ENCODE results near the gene GDI1. TPM values are rescaled to one million over a fixed set of nuclear protein-coding genes. Genes with fewer than 3 reads are reported as not detected.

Gene GDI1
- total and polyA plus RNA-seq, 9 of the 15 experiments (the other 6 are each of a cell fraction or from before 2014, with no cell fraction given) = 0.97 to 82.6 (median 37.5) TPM

GRCh38 chrX:154419688-154420401 lies 17.1 kb upstream of the GDI1 start:
- no TSS peak for BruUV-seq (replicated peaks)
- H3K4me1 ChIP-seq (replicated peaks in 1 of 2; ENCODE audit: control insufficient read depth in 2 of 2, insufficient read depth in 2 of 2, low read length in 2 of 2) = peaks cover 0 to 20% of the 10 kb centered on the region in 2 experiments; a peak in 2 of 5 replicates
- no peaks in the 10 kb centered on the region for H3K79me2 ChIP-seq (ENCODE audit: control insufficient read depth, insufficient read depth, low read length)
- intact Hi-C loops (cut with micrococcal nuclease) = no loop called here
- no peak overlapping the region for H3K27ac ChIP-seq (ENCODE audit: extremely low read depth, low read depth, low read length)
- in situ Hi-C loops (cut with MboI) = no loop called here
- peak; percentile 37; the same call in 2 of the 3 replicates for ATAC-seq
- H4K20me1 ChIP-seq (replicated peaks; ENCODE audit: control insufficient read depth, insufficient read depth, low read length) = no peaks in the 10 kb centered on the region
- H3K9me1 ChIP-seq (ENCODE audit: control insufficient read depth, insufficient read depth, low read length) = no peaks in the 10 kb centered on the region
- H3K9me3 ChIP-seq (replicated peaks; ENCODE audit: control insufficient read depth, insufficient read depth, low read depth, low read length) = no peaks in the 10 kb centered on the region
- ChIA-PET POLR2A (interaction anchor here (0.6 to 3.2 kb wide), 5 partner anchors 10 to 94 kb away, joined by 4 to 11 read pairs (median 6); partner anchors contain the start of gene RPL10), CTCF (ENCODE audit: low intra/inter-chr PET ratio) (no interaction called here)
- no peak for FAIRE-seq
- H3K36me3 ChIP-seq (ENCODE audit: control insufficient read depth, insufficient read depth, low read length) = no peaks in the 10 kb centered on the region
- WGBS (ENCODE audit: insufficient coverage, low coverage, missing lambda C conversion rate) = 70% methylated on average over 7 of the region's 19 CpGs
- H3K4me2 ChIP-seq (ENCODE audit: insufficient read depth, low read length) = no peak overlapping the region
- H3K4me3 ChIP-seq = no peak overlapping the region
- H2AFZ ChIP-seq (ENCODE audit: low read depth, low read length) = no peak overlapping the region
- DNase-seq (ENCODE audit: extremely low read depth in 1 of 4, low spot score in 3 of 4) = no peak
- peak; percentile 14 for TF ChIP-seq POLR2G (IDR thresholded peaks at IDR 0.05; ENCODE audit: low read depth, low read length)
- TF ChIP-seq MECOM (CRISPR knock-in tag; IDR thresholded peaks at IDR 0.05) = no peak
- peak overlapping the region in 1 of 2 experiments; percentile 74; a peak in 2 of 4 replicates for H3K9ac ChIP-seq (ENCODE audit: insufficient read depth in 1 of 2, low read depth in 2 of 2, low read length in 2 of 2)
- no peaks in the 10 kb centered on the region for H3K27me3 ChIP-seq (ENCODE audit: control insufficient read depth in 2 of 2, insufficient read depth in 2 of 2, low read length in 2 of 2)

GRCh38 chrX:154420402-154420756 lies 16.6 kb upstream of the GDI1 start:
- H3K36me3 ChIP-seq (ENCODE audit: control insufficient read depth, insufficient read depth, low read length) = no peaks in the 10 kb centered on the region
- H3K27ac ChIP-seq (ENCODE audit: extremely low read depth, low read depth, low read length) = no peak overlapping the region
- no peaks in the 10 kb centered on the region for H3K9me3 ChIP-seq (replicated peaks; ENCODE audit: control insufficient read depth, insufficient read depth, low read depth, low read length)
- no TSS peak for BruUV-seq (replicated peaks)
- peaks cover 0 to 20% of the 10 kb centered on the region in 2 experiments; a peak in 2 of 5 replicates for H3K4me1 ChIP-seq (replicated peaks in 1 of 2; ENCODE audit: control insufficient read depth in 2 of 2, insufficient read depth in 2 of 2, low read length in 2 of 2)
- no peak overlapping the region for H3K4me3 ChIP-seq
- CTCF ChIA-PET (ENCODE audit: low intra/inter-chr PET ratio) = no interaction called here
- no peak overlapping the region for H2AFZ ChIP-seq (ENCODE audit: low read depth, low read length)
- H3K9ac ChIP-seq (ENCODE audit: insufficient read depth in 1 of 2, low read depth in 2 of 2, low read length in 2 of 2) = peak overlapping the region in 1 of 2 experiments; percentile 74; a peak in 2 of 4 replicates
- FAIRE-seq (no peak), DNase-seq (ENCODE audit: extremely low read depth in 1 of 4, low spot score in 3 of 4) (no peak), ATAC-seq (no peak)
- H3K27me3 ChIP-seq (ENCODE audit: control insufficient read depth in 2 of 2, insufficient read depth in 2 of 2, low read length in 2 of 2) = no peaks in the 10 kb centered on the region
- H4K20me1 ChIP-seq (replicated peaks; ENCODE audit: control insufficient read depth, insufficient read depth, low read length) = no peaks in the 10 kb centered on the region
- H3K9me1 ChIP-seq (ENCODE audit: control insufficient read depth, insufficient read depth, low read length) = no peaks in the 10 kb centered on the region
- in situ Hi-C loops (cut with MboI) = no loop called here
- intact Hi-C loops (cut with micrococcal nuclease) = no loop called here
- H3K79me2 ChIP-seq (ENCODE audit: control insufficient read depth, insufficient read depth, low read length) = no peaks in the 10 kb centered on the region
- POLR2A ChIA-PET = interaction anchor here (0.6 to 2.5 kb wide), 5 partner anchors 9 to 94 kb away, joined by 3 to 10 read pairs (median 6); no protein-coding TSS in a partner anchor
- WGBS (ENCODE audit: insufficient coverage, low coverage, missing lambda C conversion rate) = 94% methylated on average over 2 of the region's 10 CpGs
- H3K4me2 ChIP-seq (ENCODE audit: insufficient read depth, low read length) = no peak overlapping the region
- TF ChIP-seq SMAD2 (IDR thresholded peaks at IDR 0.05; ENCODE audit: low read depth, low read length) (no peak), NCOA1 (IDR thresholded peaks at IDR 0.05; ENCODE audit: low read depth) (no peak), EHMT2 (IDR thresholded peaks at IDR 0.05) (no peak), ZNF780A (CRISPR knock-in tag; IDR thresholded peaks at IDR 0.05) (no peak), HINFP (tag; conservative IDR thresholded peaks at IDR 0.05; ENCODE audit: low read depth) (no peak), TARDBP (IDR thresholded peaks at IDR 0.05) (no peak), HNRNPH1 (optimal IDR thresholded peaks at IDR 0.05; ENCODE audit: low read depth, low read length) (no peak), ZNF445 (CRISPR knock-in tag; IDR thresholded peaks at IDR 0.05; ENCODE audit: low read depth) (no peak), TAF15 (IDR thresholded peaks at IDR 0.05; ENCODE audit: low read depth, low read length) (no peak), NFRKB (IDR thresholded peaks at IDR 0.05; ENCODE audit: low read depth) (no peak), GMEB1 (CRISPR knock-in tag; IDR thresholded peaks at IDR 0.05) (no peak), TFAM (CRISPR knock-in tag; conservative IDR thresholded peaks at IDR 0.05) (no peak)
